HG03039 (cell line): ENCODE measurements around the gene ZNF100.
"Not testable (repeated sequence)": the region's sequence is repeated elsewhere in the genome, so short reads cannot be mapped to it uniquely, and the experiment has no call there.

Experiments
- ATAC-seq: cut with Tn5 transposase; IDR thresholded peaks from one replicate; pipeline ENCODE4 v1.9.1; 2021; ENCODE audit warnings: mild to moderate bottlenecking, moderate library complexity; ENCODE audit not compliant: unreplicated experiment

Gene ZNF100

GRCh38 chr19:21767065-21767800 is at the start of gene ZNF100:
Gene ZNF100 (minus strand): TSS chr19:21767579. CDS start chr19:21767429, 150 bp downstream.
- ATAC-seq, result peak; percentile 78

DNA sequence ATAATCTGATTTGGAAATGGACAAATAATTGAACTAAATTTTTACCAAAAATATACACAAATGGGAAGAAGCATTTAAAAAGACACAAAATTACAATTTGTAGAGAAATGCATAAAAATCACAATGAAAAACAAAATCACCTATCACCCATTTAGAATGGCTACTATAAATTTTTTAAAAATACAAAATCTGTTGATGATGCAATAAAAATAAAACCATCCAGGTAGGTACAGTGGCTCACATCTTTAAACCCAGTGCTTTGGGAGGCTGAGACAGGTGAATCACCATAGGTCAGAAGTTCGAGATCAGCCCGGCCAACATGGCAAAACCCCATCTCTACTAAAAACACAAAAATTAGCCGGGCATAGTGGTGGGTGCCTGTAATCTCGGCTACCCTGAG is 45.1 kb upstream of the ZNF100 start:
- ATAC-seq, result no peak

- not testable (repeated sequence) for ATAC-seq
Observed at GRCh38 chr19:21808400-21809000, 41.1 kb upstream of the ZNF100 start.

- no peak for ATAC-seq
Observed at GRCh38 chr19:21789466-21790085, 22.2 kb upstream of the ZNF100 start.

DNA sequence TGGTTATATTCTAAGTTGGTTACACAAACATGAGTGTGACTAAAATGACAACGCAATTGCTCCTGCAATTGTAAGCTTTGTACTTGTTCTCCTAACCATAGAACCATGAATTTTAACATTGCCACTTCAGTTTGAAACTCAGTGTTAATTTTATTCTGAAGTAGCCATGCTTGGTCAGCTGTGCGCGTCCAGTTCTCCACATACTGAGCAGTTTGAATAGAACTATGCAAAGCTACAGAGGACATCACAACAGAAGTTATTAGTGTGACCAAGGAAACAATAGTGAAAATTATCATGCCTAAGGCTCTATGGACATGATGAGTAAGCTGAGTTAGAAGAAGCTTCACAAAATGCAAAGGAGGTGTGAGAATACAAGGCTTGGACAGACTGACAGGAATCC is 19.6 kb upstream of the ZNF100 start:
- no peak for ATAC-seq

GRCh38 chr19:21775792-21776191 is 8.4 kb upstream of the ZNF100 start:
- not testable (repeated sequence) for ATAC-seq

- ATAC-seq, result not testable (repeated sequence)
Observed at GRCh38 chr19:21766705-21767064, 694 bp downstream of the ZNF100 start.

GRCh38 chr19:21765151-21765550 is 2.2 kb downstream of the ZNF100 start:
- ATAC-seq, result no peak

DNA sequence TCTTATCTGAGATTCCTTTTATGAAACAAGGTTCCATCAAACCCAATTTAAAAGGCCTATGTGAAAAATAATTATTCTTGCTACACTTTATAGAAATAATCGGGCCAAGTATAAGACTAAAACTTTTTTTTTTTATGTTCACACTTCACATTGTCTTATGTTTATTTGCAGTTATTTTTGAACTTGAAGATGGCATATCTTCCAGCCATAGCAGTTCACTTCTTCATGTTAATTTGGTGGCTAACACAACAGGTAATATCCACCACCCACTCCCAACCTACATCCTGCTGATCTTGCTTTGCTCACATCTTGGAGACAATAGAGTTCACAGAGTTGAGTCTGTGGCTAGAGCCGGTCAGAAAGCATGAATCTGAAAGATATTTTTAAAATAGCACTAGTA is 5.8 kb downstream of the ZNF100 start:
- ATAC-seq, result not testable (repeated sequence)

DNA sequence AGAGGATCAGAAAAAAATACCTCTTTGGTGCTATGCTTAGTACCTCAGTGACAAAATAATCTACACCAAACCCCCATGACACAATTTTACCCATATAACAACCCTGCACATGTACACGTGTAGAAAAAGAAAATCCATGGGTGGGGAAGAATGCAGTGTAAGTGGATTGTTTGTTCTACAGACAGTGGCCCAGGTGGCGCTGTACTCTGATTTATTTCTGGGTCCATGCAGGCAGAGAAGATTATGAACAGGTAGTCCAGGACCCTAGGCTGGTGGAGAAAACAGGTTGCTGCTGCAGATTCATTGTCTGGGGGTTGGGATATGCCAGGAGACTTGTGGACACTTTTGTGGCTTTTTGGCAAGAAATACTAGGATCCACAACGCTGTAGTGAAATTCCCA is 9.1 kb downstream of the ZNF100 start:
- no peak for ATAC-seq

DNA sequence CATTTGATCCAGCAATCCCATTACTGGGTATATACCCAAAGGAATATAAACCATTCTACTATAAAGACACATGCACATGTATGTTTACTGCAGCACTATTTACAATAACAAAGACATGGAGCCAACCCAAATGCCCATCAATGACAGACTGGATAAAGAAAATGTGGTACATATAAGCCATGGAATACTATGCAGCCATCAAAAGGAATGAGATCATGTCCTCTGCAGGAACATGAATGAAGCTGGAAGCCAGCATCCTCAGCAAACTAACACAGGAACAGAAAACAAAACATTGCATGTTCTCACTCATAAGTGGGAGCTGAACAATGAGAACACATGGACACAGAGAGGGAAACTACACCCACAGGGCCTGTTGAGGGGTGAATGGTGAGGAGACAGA is 11.8 kb downstream of the ZNF100 start:
- ATAC-seq, result not testable (repeated sequence)

DNA sequence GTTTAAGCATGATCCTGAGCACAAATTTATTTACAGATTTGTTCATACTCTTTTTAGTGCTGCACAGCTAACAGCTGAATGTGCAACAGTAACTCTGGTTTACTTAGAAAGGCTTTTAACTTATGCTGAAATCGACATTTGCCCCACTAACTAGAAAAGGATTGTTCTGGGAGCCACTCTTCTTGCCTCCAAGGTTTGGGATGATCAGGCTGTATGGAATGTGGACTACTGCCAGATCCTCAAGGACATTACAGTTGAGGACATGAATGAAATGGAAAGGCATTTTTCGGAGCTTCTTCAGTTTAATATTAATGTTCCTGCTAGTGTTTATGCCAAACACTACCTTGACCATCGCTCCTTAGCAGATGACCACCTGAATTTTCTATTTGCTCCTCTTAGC is 16.0 kb downstream of the ZNF100 start:
- no peak for ATAC-seq

DNA sequence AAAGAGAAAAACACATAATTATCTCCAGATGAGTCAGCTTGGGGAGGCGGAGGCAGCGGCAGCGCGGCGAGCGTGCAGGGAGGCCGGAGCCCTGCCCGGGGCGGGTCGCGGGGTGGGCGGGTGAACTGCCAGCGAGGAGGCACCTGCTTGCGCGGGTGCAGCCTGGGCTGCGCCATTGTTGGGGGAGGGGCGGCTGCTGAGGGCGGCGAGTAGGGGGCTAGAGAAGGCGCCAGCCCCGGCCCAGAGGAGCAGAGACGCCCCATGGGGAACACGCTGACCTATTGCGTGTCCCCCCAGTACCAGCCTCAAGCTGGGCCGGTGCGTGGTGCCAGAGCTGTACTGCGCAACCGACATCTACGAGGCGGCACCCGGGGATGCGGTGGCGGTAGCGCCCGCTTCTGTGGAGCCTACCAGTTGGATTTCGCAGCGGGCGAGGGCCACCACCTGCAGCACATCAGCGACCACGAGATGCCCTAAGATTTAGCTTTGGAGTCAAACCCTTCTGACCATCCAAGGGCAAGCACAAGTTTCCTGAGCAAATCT is 16.7 kb downstream of the ZNF100 start:
- no peak for ATAC-seq

- no peak for ATAC-seq
Observed at GRCh38 chr19:21749090-21749489, 18.3 kb downstream of the ZNF100 start.

DNA sequence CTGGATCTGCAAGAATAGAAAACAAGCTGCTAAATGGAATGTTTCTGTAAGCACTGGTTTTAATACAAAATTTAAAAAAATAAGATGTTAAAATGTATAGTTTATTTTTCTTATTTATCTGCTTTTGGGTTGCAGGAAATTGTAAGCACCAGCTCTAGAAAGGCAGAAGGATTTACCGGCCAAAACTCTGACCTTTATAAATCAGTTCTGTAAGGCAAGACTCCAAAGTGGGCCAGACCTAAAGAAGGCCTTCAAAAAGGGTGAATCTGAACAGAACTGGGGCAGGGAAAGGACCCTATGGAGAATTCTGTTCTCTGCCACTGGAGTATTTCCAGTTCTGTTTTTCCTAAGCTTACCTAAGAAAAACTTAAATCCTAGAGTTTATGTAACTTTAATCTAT is 19.3 kb downstream of the ZNF100 start:
- ATAC-seq, result no peak

DNA sequence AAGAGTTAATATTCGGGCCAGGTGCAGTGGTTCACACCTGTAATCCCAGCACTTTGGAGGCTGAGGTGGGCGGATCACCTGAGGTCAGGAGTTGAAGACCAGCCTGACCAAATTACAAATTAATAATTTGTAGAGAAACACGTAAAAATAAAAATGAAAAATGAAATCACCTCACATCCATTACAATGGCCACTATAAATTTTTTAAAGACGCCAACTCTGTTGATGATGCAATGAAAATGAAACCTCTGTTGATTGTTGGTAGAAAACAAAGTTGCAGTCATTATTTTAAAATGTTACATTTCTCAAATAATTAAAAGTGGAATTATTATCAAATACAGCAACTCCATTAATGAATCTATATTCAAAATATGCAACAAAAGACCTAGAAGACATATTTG is 26.8 kb downstream of the ZNF100 start:
- no peak for ATAC-seq

DNA sequence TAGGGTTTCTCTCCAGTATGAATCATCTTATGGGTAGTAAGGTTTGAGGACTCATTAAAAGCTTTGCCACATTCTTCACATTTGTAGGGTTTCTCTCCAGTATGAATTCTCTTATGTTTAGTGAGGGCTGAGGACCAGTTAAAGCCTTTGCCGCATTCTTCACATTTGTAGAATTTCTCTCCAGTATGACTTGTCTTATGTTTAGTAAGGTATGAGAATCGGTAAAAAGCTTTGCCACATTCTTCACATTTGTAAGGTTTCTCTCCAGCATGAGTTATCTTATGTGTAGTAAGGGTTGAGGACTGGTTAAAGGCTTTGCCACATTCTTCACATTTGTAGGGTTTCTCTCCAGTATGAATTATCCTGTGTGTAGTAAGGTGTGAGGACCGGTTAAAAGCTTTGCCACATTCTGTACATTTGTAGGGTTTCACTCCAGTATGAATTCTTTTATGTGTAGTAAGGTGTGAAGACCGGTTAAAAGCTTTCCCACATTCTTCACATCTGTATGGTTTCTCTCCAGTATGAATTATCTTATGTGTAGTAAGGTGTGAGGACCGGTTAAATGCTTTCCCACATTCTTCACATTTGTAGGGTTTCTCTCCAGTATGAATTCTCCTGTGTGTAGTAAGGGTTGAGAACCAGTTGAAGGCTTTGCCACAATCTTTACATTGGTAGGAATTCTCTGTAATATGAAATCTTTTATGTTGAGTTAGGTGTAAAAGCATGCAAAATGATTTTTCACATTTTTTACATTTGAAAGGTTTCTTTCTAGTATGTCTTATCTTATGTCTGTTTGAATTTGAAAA is 40.2 kb downstream of the ZNF100 start:
- ATAC-seq, result not testable (repeated sequence)

GRCh38 chr19:21713761-21714160 is 53.6 kb downstream of the ZNF100 start:
- ATAC-seq, result no peak

DNA sequence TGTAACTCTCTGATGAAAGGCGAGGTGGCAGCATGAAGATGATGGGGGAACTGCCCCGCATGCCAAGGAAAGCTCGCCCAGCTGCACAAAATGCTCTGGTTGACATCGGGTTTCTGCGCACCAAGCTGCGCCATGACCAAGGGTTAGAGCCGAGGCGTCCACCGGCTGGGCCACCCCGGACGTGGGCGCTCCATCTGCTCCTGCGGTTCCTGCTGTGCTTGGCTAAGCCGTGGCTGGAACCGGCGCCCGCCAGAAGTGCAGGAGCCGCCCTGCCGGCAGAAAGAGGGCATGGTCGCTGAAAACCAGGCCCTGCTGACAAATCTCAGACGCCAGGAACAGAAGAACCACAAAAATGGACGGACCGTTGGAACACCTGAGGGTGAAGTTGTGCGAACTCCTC is 57.9 kb downstream of the ZNF100 start:
- ATAC-seq, result no peak

GRCh38 chr19:21707878-21708277 is 59.5 kb downstream of the ZNF100 start:
- not testable (repeated sequence) for ATAC-seq

GRCh38 chr19:21707065-21707464 is 60.3 kb downstream of the ZNF100 start:
- no peak for ATAC-seq
